GM12801 (cell line): ENCODE results near the gene FRYL.

Source experiments
- CTCF ChIP-seq: IDR thresholded peaks from one replicate; pipeline ENCODE4 v1.5.1; 2011; ENCODE audit warnings: control low read depth; ENCODE audit not compliant: insufficient read length; ENCODE audit errors: extremely low read depth

FRYL gene

GRCh38 chr4:48526406-48526805, 253.7 kb downstream of the FRYL start:
- TF ChIP-seq CTCF = no peak

GRCh38 chr4:48518143-48518542, 261.9 kb downstream of the FRYL start:
- TF ChIP-seq CTCF = no peak

GRCh38 chr4:48509543-48509942, 270.5 kb downstream of the FRYL start:
- no peak for TF ChIP-seq CTCF

- TF ChIP-seq CTCF = no peak
These were observed 273.4 kb downstream of the FRYL start for GRCh38 chr4:48506716-48507115.

- TF ChIP-seq CTCF = no peak
These were observed 275.7 kb downstream of the FRYL start for GRCh38 chr4:48504352-48504751.

GRCh38 chr4:48504026-48504330, 276.1 kb downstream of the FRYL start:
- TF ChIP-seq CTCF = no peak

GRCh38 chr4:48503233-48504025, 276.6 kb downstream of the FRYL start:
- TF ChIP-seq CTCF = no peak
